Esophagus mucosa (tissue), 1 donor: ENCODE measurements around the gene DEPDC5. TPM values are rescaled to one million over a fixed set of nuclear protein-coding genes. Genes with fewer than 3 reads are reported as not detected.

Experiments
- ATAC-seq: fragments of 200-7000 bp; cut with Tn5 transposase; one replicate; pipeline ENCODE4 v1.9.1; 2020
- total RNA-seq: library from RNA; stranded (reverse); gene quantifications from one replicate; pipeline ENCODE4 v1.2.4, GENCODE V29; 2023
- donor health status: DM: yes; HTN: yes; CAD: no.

The DEPDC5 gene
- total RNA-seq, 1 donor from 2014 or later, result 17.7 TPM

GRCh38 chr22:31896472-31896871 is 142.7 kb downstream of the DEPDC5 start:
- ATAC-seq, result no peak

- ATAC-seq, result no peak
Observed at GRCh38 chr22:31897842-31898805, 144.3 kb downstream of the DEPDC5 start.

- no peak for ATAC-seq
Observed at GRCh38 chr22:31898926-31899325, 145.1 kb downstream of the DEPDC5 start.

- no peak for ATAC-seq
Observed at GRCh38 chr22:31899669-31900068, 145.8 kb downstream of the DEPDC5 start.

GRCh38 chr22:31901388-31902137 is 147.7 kb downstream of the DEPDC5 start:
- ATAC-seq, result no peak

- ATAC-seq, result no peak
Observed at GRCh38 chr22:31904651-31905050, 150.8 kb downstream of the DEPDC5 start.

- no peak for ATAC-seq
Observed at GRCh38 chr22:31905356-31905755, 151.5 kb downstream of the DEPDC5 start.

GRCh38 chr22:31906086-31906485 is 152.3 kb downstream of the DEPDC5 start:
- ATAC-seq, result no peak

- no peak for ATAC-seq
Observed at GRCh38 chr22:31906569-31906968, 152.8 kb downstream of the DEPDC5 start.

- ATAC-seq, result no peak
Observed at GRCh38 chr22:31909977-31910376, 156.2 kb downstream of the DEPDC5 start.

GRCh38 chr22:31911565-31912406 is 158.0 kb downstream of the DEPDC5 start:
- no peak for ATAC-seq

- ATAC-seq, result no peak
Observed at GRCh38 chr22:31912407-31912743, 158.6 kb downstream of the DEPDC5 start.

GRCh38 chr22:31915586-31915985 is 161.8 kb downstream of the DEPDC5 start:
- no peak for ATAC-seq

- ATAC-seq, result peak; percentile 38
Observed at GRCh38 chr22:31917227-31917921, 163.6 kb downstream of the DEPDC5 start.

GRCh38 chr22:31919730-31920129 is 165.9 kb downstream of the DEPDC5 start:
- ATAC-seq, result no peak

- ATAC-seq, result no peak
Observed at GRCh38 chr22:31920306-31920705, 166.5 kb downstream of the DEPDC5 start.

GRCh38 chr22:31921106-31921505 is 167.3 kb downstream of the DEPDC5 start:
- ATAC-seq, result no peak

- ATAC-seq, result no peak
Observed at GRCh38 chr22:31922534-31922933, 168.7 kb downstream of the DEPDC5 start.

- ATAC-seq, result no peak
Observed at GRCh38 chr22:31923136-31923535, 169.3 kb downstream of the DEPDC5 start.

GRCh38 chr22:31923747-31924146 is 169.9 kb downstream of the DEPDC5 start:
- no peak for ATAC-seq

- ATAC-seq, result no peak
Observed at GRCh38 chr22:31925056-31925455, 171.2 kb downstream of the DEPDC5 start.

- no peak for ATAC-seq
Observed at GRCh38 chr22:31926024-31926423, 172.2 kb downstream of the DEPDC5 start.
